Measurements from ENCODE around the gene TPD52L1.

TPD52L1 gene

GRCh38 chr6:125194941-125195340, 41.4 kb downstream of the TPD52L1 start:
- Histone ChIP-seq H3K27ac (ENCODE audit: low read length) (no peak overlapping the region), H3K27me3 (ENCODE audit: low read depth, low read length) (no peaks in the 10 kb centered on the region), H3K9ac (ENCODE audit: low read length) (no peak overlapping the region), H3K9me3 (ENCODE audit: insufficient read depth, low read length) (no peaks in the 10 kb centered on the region), H3K4me2 (ENCODE audit: low read length) (no peak overlapping the region), H3K79me2 (ENCODE audit: low read length) (no peaks in the 10 kb centered on the region), H2AFZ (ENCODE audit: low read depth, low read length) (no peak overlapping the region), H4K20me1 (ENCODE audit: insufficient read depth, low read length) (no peaks in the 10 kb centered on the region), H3K4me3 (ENCODE audit: low read length) (no peak overlapping the region), H3K36me3 (replicated peaks; ENCODE audit: low read depth, low read length) (no peaks in the 10 kb centered on the region), H3K4me1 (ENCODE audit: low read length) (no peaks in the 10 kb centered on the region)
- no peak for TF ChIP-seq CTCF (IDR thresholded peaks at IDR 0.05; ENCODE audit: low read depth, low read length)
- no peak for TF ChIP-seq EZH2phosphoT487 (IDR thresholded peaks at IDR 0.05; ENCODE audit: low read depth)

GRCh38 chr6:125195526-125195925, 42.0 kb downstream of the TPD52L1 start:
- no peak overlapping the region for H3K27ac ChIP-seq (ENCODE audit: low read length)
- H3K9ac ChIP-seq (ENCODE audit: low read length): no peak overlapping the region

GRCh38 chr6:125196613-125197012, 43.0 kb downstream of the TPD52L1 start:
- H3K27ac ChIP-seq (ENCODE audit: low read length): no peak overlapping the region

More at GRCh38 chr6:125195526-125195925, 42.0 kb downstream of the TPD52L1 start:
- no peak for TF ChIP-seq EZH2phosphoT487 (IDR thresholded peaks at IDR 0.05; ENCODE audit: low read depth)
- TF ChIP-seq CTCF (IDR thresholded peaks at IDR 0.05; ENCODE audit: low read depth, low read length): no peak
- Histone ChIP-seq H3K4me1 (ENCODE audit: low read length) (no peaks in the 10 kb centered on the region), H3K4me3 (ENCODE audit: low read length) (no peak overlapping the region), H3K36me3 (replicated peaks; ENCODE audit: low read depth, low read length) (no peaks in the 10 kb centered on the region), H3K4me2 (ENCODE audit: low read length) (no peak overlapping the region), H4K20me1 (ENCODE audit: insufficient read depth, low read length) (no peaks in the 10 kb centered on the region), H3K9me3 (ENCODE audit: insufficient read depth, low read length) (no peaks in the 10 kb centered on the region), H3K27me3 (ENCODE audit: low read depth, low read length) (no peaks in the 10 kb centered on the region), H3K79me2 (ENCODE audit: low read length) (no peaks in the 10 kb centered on the region), H2AFZ (ENCODE audit: low read depth, low read length) (no peak overlapping the region)

GRCh38 chr6:125197795-125198269, 44.3 kb downstream of the TPD52L1 start:
- Histone ChIP-seq H3K9ac (ENCODE audit: low read length) (no peak overlapping the region), H3K4me3 (ENCODE audit: low read length) (no peak overlapping the region), H2AFZ (ENCODE audit: low read depth, low read length) (no peak overlapping the region), H3K79me2 (ENCODE audit: low read length) (no peaks in the 10 kb centered on the region), H4K20me1 (ENCODE audit: insufficient read depth, low read length) (no peaks in the 10 kb centered on the region), H3K4me2 (ENCODE audit: low read length) (no peak overlapping the region), H3K27ac (ENCODE audit: low read length) (no peak overlapping the region), H3K4me1 (ENCODE audit: low read length) (no peaks in the 10 kb centered on the region), H3K36me3 (replicated peaks; ENCODE audit: low read depth, low read length) (no peaks in the 10 kb centered on the region), H3K9me3 (ENCODE audit: insufficient read depth, low read length) (no peaks in the 10 kb centered on the region), H3K27me3 (ENCODE audit: low read depth, low read length) (no peaks in the 10 kb centered on the region)
- TF ChIP-seq CTCF (IDR thresholded peaks at IDR 0.05; ENCODE audit: low read depth, low read length) (no peak), EZH2phosphoT487 (IDR thresholded peaks at IDR 0.05; ENCODE audit: low read depth) (no peak)

More at GRCh38 chr6:125196613-125197012, 43.0 kb downstream of the TPD52L1 start:
- H3K79me2 ChIP-seq (ENCODE audit: low read length): no peaks in the 10 kb centered on the region
- no peaks in the 10 kb centered on the region for H3K9me3 ChIP-seq (ENCODE audit: insufficient read depth, low read length)
- no peak overlapping the region for H3K4me3 ChIP-seq (ENCODE audit: low read length)
- no peak overlapping the region for H2AFZ ChIP-seq (ENCODE audit: low read depth, low read length)
- no peaks in the 10 kb centered on the region for H4K20me1 ChIP-seq (ENCODE audit: insufficient read depth, low read length)
- H3K4me1 ChIP-seq (ENCODE audit: low read length): no peaks in the 10 kb centered on the region
- H3K9ac ChIP-seq (ENCODE audit: low read length): no peak overlapping the region
- H3K27me3 ChIP-seq (ENCODE audit: low read depth, low read length): no peaks in the 10 kb centered on the region
- no peak for TF ChIP-seq CTCF (IDR thresholded peaks at IDR 0.05; ENCODE audit: low read depth, low read length)
- TF ChIP-seq EZH2phosphoT487 (IDR thresholded peaks at IDR 0.05; ENCODE audit: low read depth): no peak
- H3K36me3 ChIP-seq (replicated peaks; ENCODE audit: low read depth, low read length): no peaks in the 10 kb centered on the region
- no peak overlapping the region for H3K4me2 ChIP-seq (ENCODE audit: low read length)

All from OCI-LY3 (cell line).